ENCODE data around the gene TYMP.
"Not testable (repeated sequence)": the region's sequence is repeated elsewhere in the genome, so short reads cannot be mapped to it uniquely, and the experiment has no call there.

TYMP gene

DNA sequence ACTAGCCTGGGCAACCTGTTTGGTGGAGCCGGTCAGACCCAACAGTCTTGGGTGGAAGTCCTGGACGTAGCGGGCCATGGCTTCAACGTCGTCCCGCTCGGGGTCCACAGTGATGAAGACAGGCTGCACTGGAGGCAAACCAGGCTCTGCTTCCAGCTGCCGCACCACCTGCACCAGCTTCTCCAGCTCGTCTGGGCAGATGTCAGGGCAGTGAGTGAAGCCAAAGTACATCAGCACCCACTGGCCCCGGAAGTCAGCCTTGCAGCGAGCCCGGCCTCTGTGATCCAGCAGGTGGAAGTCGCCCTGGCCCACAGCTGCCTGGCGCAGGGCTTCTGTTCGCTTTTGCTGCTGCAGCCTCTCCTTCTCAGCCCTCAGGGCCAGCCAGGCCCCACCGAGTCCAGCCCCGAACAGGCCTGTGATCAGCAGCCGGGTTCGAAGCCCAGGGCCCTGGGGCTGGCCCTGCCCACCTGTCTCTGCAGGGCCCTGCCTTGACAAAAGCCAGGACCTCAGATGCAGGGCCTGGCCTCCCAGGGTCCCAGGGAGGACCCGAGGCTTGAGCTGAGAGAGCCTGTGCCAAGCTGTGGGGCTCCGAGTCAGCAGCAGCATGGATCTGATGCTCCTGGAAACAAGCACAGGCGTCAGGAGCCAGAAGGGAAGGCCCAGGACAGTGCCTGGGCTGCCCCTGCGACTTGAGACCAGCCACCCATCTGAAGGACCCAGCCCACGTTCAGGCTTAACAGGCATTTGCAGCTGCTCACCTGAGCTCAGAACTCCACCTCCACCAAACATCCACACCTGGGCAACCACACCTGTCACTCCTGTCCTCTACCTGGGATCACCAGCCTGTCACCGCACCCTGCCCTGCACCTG is 5.8 kb downstream of the TYMP start:
- no peak for DNase-seq (ENCODE audit: low read depth)

GRCh38 chr22:50523458-50523805 is 6.4 kb downstream of the TYMP start:
- DNase-seq (ENCODE audit: low read depth): no peak

DNA sequence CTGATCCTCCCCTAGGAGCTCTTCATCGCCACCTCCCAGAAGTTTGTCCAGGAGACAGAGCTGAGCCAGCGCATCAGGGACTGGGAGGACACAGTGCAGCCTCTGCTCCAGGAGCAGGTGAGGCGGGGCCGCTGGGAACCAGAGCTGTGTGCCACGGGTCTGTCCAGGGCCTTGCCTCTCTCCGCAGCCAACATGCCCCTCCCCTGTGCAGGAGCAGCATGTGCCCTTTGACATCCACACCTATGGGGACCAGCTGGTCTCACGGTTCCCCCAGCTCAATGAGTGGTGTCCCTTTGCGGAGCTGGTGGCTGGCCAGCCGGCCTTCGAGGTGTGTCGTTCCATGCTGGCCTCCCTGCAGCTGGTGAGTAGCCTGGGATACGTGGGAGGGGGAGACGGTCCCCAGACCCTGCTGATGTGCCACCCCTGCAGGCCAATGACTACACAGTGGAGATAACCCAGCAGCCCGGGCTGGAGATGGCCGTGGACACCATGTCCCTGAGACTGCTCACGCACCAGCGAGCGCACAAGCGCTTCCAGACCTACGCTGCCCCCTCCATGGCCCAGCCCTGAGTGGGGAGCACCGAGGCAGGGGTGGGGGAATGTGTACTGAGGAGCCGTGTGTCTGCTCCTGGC is 6.9 kb downstream of the TYMP start:
- DNase-seq (ENCODE audit: low read depth): no peak

GRCh38 chr22:50522208-50522805 is 7.5 kb downstream of the TYMP start:
- no peak for DNase-seq (ENCODE audit: low read depth)

DNA sequence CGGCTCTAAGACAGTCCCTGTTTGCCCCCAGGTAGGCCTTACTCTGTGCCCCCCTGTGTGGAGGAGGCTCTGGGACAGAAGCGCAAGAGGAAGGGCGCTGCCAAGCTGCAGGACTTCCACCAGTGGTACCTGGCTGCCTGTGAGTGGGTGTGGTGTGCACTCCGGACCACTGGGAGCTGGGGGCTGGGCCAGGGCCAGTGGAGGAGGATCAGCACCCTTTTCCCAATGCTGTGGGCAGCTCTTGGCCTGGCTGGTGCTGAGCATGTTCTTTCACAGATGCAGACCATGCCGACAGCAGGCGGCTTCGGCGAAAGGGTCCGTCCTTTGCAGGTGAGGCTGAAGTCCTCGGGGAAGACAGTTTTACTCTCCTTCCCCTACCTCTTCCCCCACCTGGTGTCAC is 8.1 kb downstream of the TYMP start:
- no peak for DNase-seq (ENCODE audit: low read depth)

- DNase-seq (ENCODE audit: low read depth): no peak
Observed at GRCh38 chr22:50520826-50521453, 8.9 kb downstream of the TYMP start.

DNA sequence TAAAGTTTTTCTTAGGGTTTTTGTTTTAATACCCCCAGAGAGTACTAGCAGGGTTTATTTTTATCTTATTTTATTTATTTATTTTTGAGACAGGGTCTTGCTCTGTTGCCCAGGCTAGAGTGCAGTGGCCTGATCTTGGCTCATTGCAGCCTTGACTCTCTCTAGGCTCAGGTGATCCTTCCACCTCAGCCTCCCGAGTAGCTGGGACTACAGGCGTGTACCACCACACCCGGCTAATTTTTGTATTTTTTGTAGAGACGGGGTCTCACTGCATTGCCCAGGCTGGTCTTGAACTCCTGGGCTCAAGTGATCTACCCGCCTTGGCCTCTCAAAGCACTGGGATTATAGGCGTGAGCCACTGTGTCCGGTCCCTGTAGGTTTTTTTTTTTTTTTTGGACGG is 9.6 kb downstream of the TYMP start:
- DNase-seq (ENCODE audit: low read depth): not testable (repeated sequence)

DNA sequence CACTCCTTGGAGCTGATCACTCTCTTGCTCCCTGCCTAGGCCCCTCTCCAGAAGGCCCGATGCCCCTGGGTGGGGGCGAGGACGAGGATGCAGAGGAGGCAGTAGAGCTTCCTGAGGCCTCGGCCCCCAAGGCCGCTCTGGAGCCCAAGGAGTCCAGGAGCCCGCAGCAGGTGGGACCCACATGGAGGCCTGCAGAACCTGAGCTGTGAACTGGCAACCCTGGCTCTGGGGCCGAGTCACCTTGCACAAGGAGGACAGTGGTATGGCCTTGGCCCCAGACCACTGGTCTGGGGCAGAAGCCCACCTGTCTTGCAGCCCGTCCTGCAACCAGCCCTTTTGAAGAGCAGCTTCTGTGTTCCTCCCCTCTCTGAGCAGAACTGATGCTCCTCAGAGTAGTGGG is 10.7 kb downstream of the TYMP start:
- no peak for DNase-seq (ENCODE audit: low read depth)

DNA sequence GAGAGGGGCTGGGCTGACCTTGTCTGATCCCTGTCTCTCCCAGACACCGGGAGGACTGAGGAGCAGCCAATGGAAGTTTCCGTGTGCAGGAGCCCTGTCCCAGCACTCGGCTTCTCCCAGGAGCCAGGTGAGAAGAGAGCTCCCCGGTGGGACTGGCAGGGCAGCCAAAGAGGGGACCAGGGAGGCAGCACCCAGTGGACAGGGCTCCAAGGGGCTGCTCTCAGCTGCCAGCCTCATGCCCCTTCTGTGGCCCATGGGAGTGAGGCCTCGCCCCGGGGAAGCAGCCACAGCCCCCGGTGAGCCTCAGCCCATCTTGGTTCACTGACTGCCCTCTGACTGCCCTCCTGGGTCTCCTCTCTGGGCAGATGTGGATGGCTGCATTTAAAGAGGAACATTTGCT is 11.2 kb downstream of the TYMP start:
- DNase-seq (ENCODE audit: low read depth): no peak

DNA sequence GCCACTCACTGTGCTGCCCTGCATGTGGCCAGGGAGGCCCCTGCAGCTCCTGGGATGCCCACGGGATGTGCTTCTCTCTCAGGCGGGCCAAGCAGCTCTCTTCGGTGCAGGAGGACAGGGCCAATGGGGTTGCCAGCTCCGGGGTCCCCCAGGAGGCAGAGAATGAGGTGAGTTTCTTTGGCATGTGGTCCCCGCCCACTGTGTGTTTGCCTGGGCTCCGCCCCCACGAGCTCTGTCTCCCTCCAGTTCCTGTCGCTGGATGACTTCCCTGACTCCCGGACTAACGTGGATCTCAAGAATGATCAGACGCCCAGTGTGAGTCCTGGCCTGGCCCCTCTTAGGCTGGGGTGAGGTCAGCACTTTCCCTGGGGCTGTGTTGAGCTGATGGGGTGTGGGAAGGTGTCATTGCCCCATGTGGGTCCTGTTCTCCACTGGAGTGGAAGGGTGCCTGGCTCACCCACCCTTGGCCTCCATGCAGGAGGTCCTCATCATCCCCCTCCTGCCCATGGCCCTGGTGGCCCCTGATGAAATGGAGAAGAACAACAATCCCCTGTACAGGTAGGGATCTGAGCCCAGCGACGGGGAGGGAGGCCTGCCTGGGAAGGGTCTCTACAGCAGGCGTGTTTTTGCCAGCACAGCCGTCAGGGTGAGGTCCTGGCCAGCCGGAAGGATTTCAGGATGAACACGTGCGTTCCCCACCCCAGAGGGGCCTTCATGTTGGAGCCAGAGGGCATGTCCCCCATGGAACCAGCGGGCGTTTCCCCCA is 12.1 kb downstream of the TYMP start:
- DNase-seq (ENCODE audit: low read depth): no peak

- no peak for DNase-seq (ENCODE audit: low read depth)
Observed at GRCh38 chr22:50516891-50517290, 12.9 kb downstream of the TYMP start.

- DNase-seq (ENCODE audit: low read depth): no peak
Observed at GRCh38 chr22:50516068-50516467, 13.7 kb downstream of the TYMP start.

DNA sequence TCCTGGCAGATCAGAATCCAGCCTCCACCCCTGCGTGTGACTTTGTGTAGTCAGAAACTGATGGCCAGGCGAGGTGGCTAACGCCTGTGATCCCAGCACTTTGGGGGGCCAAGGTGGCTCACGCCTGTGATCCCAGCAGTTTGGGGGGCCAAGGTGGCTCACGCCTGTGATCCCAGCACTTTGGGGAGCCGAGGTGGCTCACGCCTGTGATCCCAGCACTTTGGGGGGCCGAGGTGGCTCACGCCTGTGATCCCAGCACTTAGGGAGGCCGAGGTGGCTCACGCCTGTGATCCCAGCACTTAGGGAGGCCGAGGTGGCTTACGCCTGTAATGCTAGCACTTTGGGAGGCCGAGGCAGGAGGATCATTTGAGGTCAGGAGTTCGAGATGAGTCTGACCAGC is 16.6 kb downstream of the TYMP start:
- no peak for DNase-seq (ENCODE audit: low read depth)

DNA sequence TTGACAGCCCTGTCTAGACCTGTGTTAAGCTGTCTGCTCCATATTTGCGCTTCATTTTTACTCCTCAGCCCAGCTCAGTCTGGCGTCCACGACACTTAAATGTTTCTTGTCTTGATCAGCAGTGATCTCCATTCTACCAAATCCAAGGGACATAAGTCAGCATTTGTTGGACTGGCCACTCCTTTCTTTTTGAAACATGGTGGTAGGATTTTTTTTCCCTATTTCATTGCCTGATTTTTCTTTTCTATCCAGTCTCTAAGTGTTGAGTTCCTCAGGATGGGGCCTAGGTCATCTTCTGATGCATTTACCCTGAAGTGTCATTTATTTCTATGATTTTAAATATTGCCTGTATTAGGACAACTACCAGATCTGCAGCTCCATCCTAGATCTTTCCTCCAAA is 20.9 kb downstream of the TYMP start:
- no peak for DNase-seq (ENCODE audit: low read depth)

- peak; percentile 89 for DNase-seq (ENCODE audit: low read depth)
Observed at GRCh38 chr22:50507991-50508884, 21.6 kb downstream of the TYMP start, which contains the start of gene NCAPH2. NCAPH2 (plus strand) TSS chr22:50508224; CDS start chr22:50508338, 114 bp downstream.

DNA sequence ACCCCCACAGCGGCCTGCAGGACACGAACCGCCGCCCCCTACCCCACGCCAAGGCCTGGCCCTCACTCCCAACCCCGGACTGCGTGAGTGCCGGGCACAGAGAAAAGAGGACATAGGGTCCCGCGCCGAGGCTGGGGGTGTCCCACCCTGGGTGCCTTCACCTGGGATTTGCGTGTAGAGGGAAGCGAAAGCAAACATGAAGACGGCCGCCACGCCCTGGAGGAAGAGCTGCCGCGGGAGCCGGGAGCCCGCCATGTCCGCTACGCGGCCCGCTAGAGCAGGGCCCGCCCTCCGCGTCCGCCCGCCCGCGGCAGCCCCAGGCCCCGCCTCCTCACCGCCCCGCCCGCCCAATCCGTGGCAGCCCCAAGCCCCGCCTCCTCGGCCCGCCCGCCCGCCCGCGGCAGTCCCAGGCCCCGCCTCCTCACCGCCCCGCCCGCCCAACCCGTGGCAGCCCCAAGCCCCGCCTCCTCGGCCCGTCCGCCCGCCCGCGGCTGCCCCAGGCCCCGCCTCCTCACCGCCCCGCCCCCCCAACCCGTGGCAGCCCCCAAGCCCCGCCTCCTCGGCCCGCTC is 22.3 kb downstream of the TYMP start, which contains the start of gene LMF2:
TSS of gene LMF2 (minus strand) at position 282 of the 570 bp plus-strand sequence. CDS start at position 255, 27 bp downstream.
- no peak for DNase-seq (ENCODE audit: low read depth)

DNA sequence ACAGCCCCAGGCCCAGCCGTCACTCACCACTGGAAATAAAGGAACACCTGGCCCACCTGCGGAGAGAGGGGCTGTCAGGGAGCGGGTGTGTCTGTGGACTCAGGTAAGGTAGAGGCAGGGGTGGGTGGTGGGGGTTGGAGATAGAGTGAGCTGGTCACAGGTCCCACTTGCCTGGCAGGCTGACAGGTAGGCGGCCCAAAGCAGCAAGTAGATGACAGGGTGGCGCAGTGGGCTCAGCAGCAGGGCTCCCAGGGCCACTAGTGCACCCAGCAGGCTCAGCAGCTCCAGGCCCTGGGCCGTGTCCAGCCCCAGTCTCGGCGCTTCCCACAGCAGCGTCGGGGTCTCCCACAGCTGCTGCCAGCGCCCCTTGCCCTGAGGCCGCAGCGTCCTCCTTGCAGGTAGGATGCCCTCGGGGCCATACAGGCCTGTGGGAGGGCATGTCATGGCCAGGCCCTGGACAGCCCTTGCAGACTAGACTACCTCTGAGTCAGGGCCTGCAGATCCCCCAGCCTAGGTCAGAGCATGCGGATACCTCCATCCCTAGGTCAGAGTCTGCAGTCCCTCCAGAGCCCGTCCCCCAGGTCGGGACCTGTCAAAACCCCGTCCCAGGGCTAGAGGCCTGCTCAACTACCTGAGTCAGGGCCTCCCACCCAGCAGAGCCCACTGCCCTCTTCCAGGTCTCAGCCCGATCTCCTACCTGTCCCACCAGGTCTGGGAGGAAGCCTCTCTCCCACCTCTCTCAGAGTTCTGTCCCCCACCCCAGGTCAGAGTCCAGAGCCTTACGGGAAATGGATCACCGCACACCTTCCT is 23.0 kb downstream of the TYMP start:
- no peak for DNase-seq (ENCODE audit: low read depth)

GRCh38 chr22:50505776-50506610 is 23.8 kb downstream of the TYMP start:
- DNase-seq (ENCODE audit: low read depth): no peak

Measured in HS-27A (cell line).